H9 (cell line): ENCODE measurements around the gene RAF1. TPM values are rescaled to one million over a fixed set of nuclear protein-coding genes. Genes with fewer than 3 reads are reported as not detected.
A peak's percentile ranks its signal among the peaks of the same experiment; 100 is the strongest.

Experiments used
- DNase-seq: peaks from one replicate; pipeline ENCODE4 v3.0.0-alpha.2; 2017
- H2AFZ ChIP-seq: one replicate; pipeline ENCODE4 v1.6.1; 2013; ENCODE audit warnings: mild to moderate bottlenecking, low read length, control low read depth, moderate library complexity
- H2AK5ac ChIP-seq: 2 replicates; pipeline ENCODE4 v1.6.1; 2013; ENCODE audit warnings: low read length, control low read depth, mixed read lengths; ENCODE audit not compliant: insufficient read length
- H2BK120ac ChIP-seq: one replicate; pipeline ENCODE4 v1.6.1; 2013; ENCODE audit warnings: low read depth, mild to moderate bottlenecking, low read length, control low read depth, inconsistent platforms; ENCODE audit not compliant: poor library complexity, severe bottlenecking
- H2BK12ac ChIP-seq: 2 replicates; pipeline ENCODE4 v1.6.1; 2013; ENCODE audit warnings: low read length, control low read depth, mixed read lengths, low read depth; ENCODE audit not compliant: insufficient read length
- H2BK15ac ChIP-seq: 2 replicates; pipeline ENCODE4 v1.6.1; 2013; ENCODE audit warnings: low read depth, low read length, control low read depth
- H2BK20ac ChIP-seq: one replicate; pipeline ENCODE4 v1.6.1; 2013; ENCODE audit warnings: low read depth, mild to moderate bottlenecking, low read length, control low read depth, inconsistent platforms; ENCODE audit not compliant: poor library complexity, severe bottlenecking
- H2BK5ac ChIP-seq: 2 replicates; pipeline ENCODE4 v1.6.1; 2013; ENCODE audit warnings: low read length, control low read depth, mixed read lengths; ENCODE audit not compliant: insufficient read length
- H3K14ac ChIP-seq: 2 replicates; pipeline ENCODE4 v1.6.1; 2013; ENCODE audit warnings: low read length, control low read depth; ENCODE audit not compliant: insufficient read depth
- H3K18ac ChIP-seq: 2 replicates; pipeline ENCODE4 v1.6.1; 2013; ENCODE audit warnings: low read depth, mild to moderate bottlenecking, mixed read lengths, low read length, control low read depth; ENCODE audit not compliant: insufficient read length
- H3K23ac ChIP-seq: 2 replicates; pipeline ENCODE4 v1.6.1; 2013; ENCODE audit warnings: low read length, control low read depth, mixed read lengths, low read depth; ENCODE audit not compliant: insufficient read length
- H3K23me2 ChIP-seq: 2 replicates; pipeline ENCODE4 v1.6.1; 2013; ENCODE audit warnings: low read depth, mild to moderate bottlenecking, mixed read lengths, low read length, control low read depth; ENCODE audit not compliant: insufficient read length, poor library complexity, severe bottlenecking
- H3K27ac ChIP-seq: 2 replicates; pipeline ENCODE4 v1.5.1; 2013; ENCODE audit warnings: low read length, control low read depth, mixed read lengths, low read depth; ENCODE audit not compliant: insufficient read length
- H3K27me3 ChIP-seq: 2 replicates; pipeline ENCODE4 v1.6.1; 2013; ENCODE audit warnings: low read length, control low read depth, inconsistent platforms; ENCODE audit not compliant: insufficient read depth
- H3K4ac ChIP-seq: 2 replicates; pipeline ENCODE4 v1.6.1; 2013; ENCODE audit warnings: low read depth, mild to moderate bottlenecking, control low read depth, inconsistent platforms, low read length, moderate library complexity
- H3K4me1 ChIP-seq: 2 replicates; pipeline ENCODE4 v1.6.1; 2013; ENCODE audit warnings: low read length, control low read depth, inconsistent platforms; ENCODE audit not compliant: insufficient read depth
- H3K4me2 ChIP-seq: 2 replicates; pipeline ENCODE4 v1.6.1; 2013; ENCODE audit warnings: low read length, control low read depth, mixed read lengths; ENCODE audit not compliant: insufficient read length, insufficient read depth
- H3K56ac ChIP-seq: 2 replicates; pipeline ENCODE4 v1.6.1; 2013; ENCODE audit warnings: low read depth, mild to moderate bottlenecking, mixed read lengths, low read length, control low read depth; ENCODE audit not compliant: insufficient read length
- H3K79me1 ChIP-seq: 2 replicates; pipeline ENCODE4 v1.6.1; 2013; ENCODE audit warnings: low read depth, mild to moderate bottlenecking, moderate library complexity, low read length, control low read depth, inconsistent platforms; ENCODE audit not compliant: insufficient read depth, poor library complexity, severe bottlenecking
- H3K79me2 ChIP-seq: 2 replicates; pipeline ENCODE4 v1.6.1; 2013; ENCODE audit warnings: low read length, control low read depth, inconsistent platforms; ENCODE audit not compliant: insufficient read depth
- H3K9ac ChIP-seq: 2 replicates; pipeline ENCODE4 v1.6.1; 2013; ENCODE audit warnings: low read length, control low read depth, mixed read lengths; ENCODE audit not compliant: insufficient read length; ENCODE audit errors: extremely low read depth
- H3K9me3 ChIP-seq: one replicate; pipeline ENCODE4 v1.6.1; 2013; ENCODE audit warnings: low read depth, low read length, inconsistent platforms; ENCODE audit not compliant: control insufficient read depth
- H3T11ph ChIP-seq: one replicate; pipeline ENCODE4 v1.6.1; 2013; ENCODE audit warnings: mild to moderate bottlenecking, low read length, control low read depth, inconsistent platforms
- H4K20me1 ChIP-seq: one replicate; pipeline ENCODE4 v1.6.1; 2013; ENCODE audit not compliant: control insufficient read depth, insufficient read length, insufficient read depth
- H4K5ac ChIP-seq: 2 replicates; pipeline ENCODE4 v1.6.1; 2013; ENCODE audit warnings: low read depth, mild to moderate bottlenecking, mixed read lengths, low read length, control low read depth; ENCODE audit not compliant: insufficient read length
- H4K8ac ChIP-seq: replicated peaks from 2 replicates; pipeline ENCODE4 v1.6.1; 2013; ENCODE audit warnings: low read length, control low read depth, mixed read lengths, low read depth; ENCODE audit not compliant: insufficient read length
- H4K91ac ChIP-seq: 2 replicates; pipeline ENCODE4 v1.6.1; 2013; ENCODE audit warnings: low read depth, mild to moderate bottlenecking, moderate library complexity, mixed read lengths, low read length, control low read depth; ENCODE audit not compliant: insufficient read length
- H3K27ac Mint-ChIP-seq, 3 experiments: 2 replicates in 2 of 3; 3 replicates in 1 of 3; pipeline ENCODE4 v1.8.0; 2020 to 2021; ENCODE audit warnings: mixed read lengths in 3 of 3, mild to moderate bottlenecking in 1 of 3, moderate library complexity in 1 of 3
- H3K27me3 Mint-ChIP-seq: 2 replicates; pipeline ENCODE4 v1.8.0; 2021; ENCODE audit warnings: low read depth, mild to moderate bottlenecking, moderate library complexity, mixed read lengths
- H3K36me3 Mint-ChIP-seq, 3 experiments: 2 replicates in 2 of 3; 3 replicates in 1 of 3; pipeline ENCODE4 v1.8.0; 2020 to 2021; ENCODE audit warnings: low read depth in 3 of 3, mixed read lengths in 3 of 3; ENCODE audit not compliant: insufficient read depth in 1 of 3
- H3K4me1 Mint-ChIP-seq, 2 experiments: 2 replicates each; pipeline ENCODE4 v1.8.0; 2020; ENCODE audit warnings: mixed read lengths in 2 of 2
- H3K4me3 Mint-ChIP-seq, 2 experiments: 2 replicates in 1 of 2; 3 replicates in 1 of 2; pipeline ENCODE4 v1.8.0; 2020 to 2021; ENCODE audit warnings: mild to moderate bottlenecking in 2 of 2, mixed read lengths in 2 of 2, moderate library complexity in 1 of 2
- H3K9me3 Mint-ChIP-seq, 2 experiments: 2 replicates in 1 of 2; 3 replicates in 1 of 2; pipeline ENCODE4 v1.8.0; 2020; ENCODE audit warnings: mild to moderate bottlenecking in 2 of 2, mixed read lengths in 2 of 2, moderate library complexity in 1 of 2
- CTCF ChIP-seq: fragments of 200-600 bp; sonication (generic); conservative IDR thresholded peaks from 3 replicates; pipeline ENCODE4 v1.8.0; 2021; ENCODE audit warnings: antibody characterized with exemption, mild to moderate bottlenecking
- WGBS: extraction: QIAGEN DNeasy Blood & Tissue Kit; methylation state at CpG from one replicate; pipeline ENCODE4 v1.1.7; 2013; ENCODE audit warnings: missing lambda C conversion rate, low lambda C conversion rate, mixed read lengths; ENCODE audit not compliant: insufficient read length; ENCODE audit errors: extremely low coverage; 5-methylcytosine and 5-hydroxymethylcytosine counted together
- total RNA-seq: library from RNA; stranded (reverse); gene quantifications from 2 replicates; pipeline ENCODE4 v1.2.1, GENCODE V29; 2021

The RAF1 gene
- total RNA-seq, 1 experiment from 2014 or later: 112 TPM

- no peak overlapping the region for H4K91ac ChIP-seq
- WGBS: no CpG with 5 or more reads among the region's 18 CpGs
- TF ChIP-seq CTCF: no peak
Measured at GRCh38 chr3:12557473-12558100, 106.3 kb downstream of the RAF1 start.

More at GRCh38 chr3:12557473-12558100, 106.3 kb downstream of the RAF1 start:
- H3T11ph ChIP-seq: no peak overlapping the region
- no peak overlapping the region for H2BK5ac ChIP-seq
- peak overlapping the region; percentile 96 for H3K4me2 ChIP-seq
- no peaks in the 10 kb centered on the region for H3K9me3 Mint-ChIP-seq
- H3K56ac ChIP-seq: no peak overlapping the region
- no peak overlapping the region for H2BK15ac ChIP-seq
- no peaks in the 10 kb centered on the region for H4K20me1 ChIP-seq
- peak overlapping the region; percentile 31 for H3K27ac ChIP-seq
- H3K27me3 Mint-ChIP-seq: peaks cover 9% of the 10 kb centered on the region
- peaks cover 40 to 41% of the 10 kb centered on the region in 2 experiments for H3K4me1 Mint-ChIP-seq
- no peaks in the 10 kb centered on the region for H3K4me1 ChIP-seq
- no peak overlapping the region for H3K23ac ChIP-seq
- peak overlapping the region; percentile 76 for H3K9ac ChIP-seq
- H3K79me1 ChIP-seq: peaks cover 15% of the 10 kb centered on the region
- no peak overlapping the region for H2BK20ac ChIP-seq
- H3K27ac Mint-ChIP-seq: peak overlapping the region; percentile 87 to 94 (median 92)
- H2BK120ac ChIP-seq: no peak overlapping the region
- H4K8ac ChIP-seq: no peak overlapping the region
- H3K4me3 Mint-ChIP-seq: peak overlapping the region; percentile 84 to 87
- no peak overlapping the region for H2BK12ac ChIP-seq
- H3K36me3 Mint-ChIP-seq: no peaks in the 10 kb centered on the region
- H3K23me2 ChIP-seq: peaks cover 12% of the 10 kb centered on the region
- H3K4ac ChIP-seq: no peak overlapping the region
- H3K27me3 ChIP-seq: no peaks in the 10 kb centered on the region
- H3K14ac ChIP-seq: 0 out of 2 replicates have a peak overlapping the region, but pooled peaks have one; percentile 21
- H3K9me3 ChIP-seq: no peaks in the 10 kb centered on the region
- peaks cover 35% of the 10 kb centered on the region; the same call in 1 of the 2 replicates for H3K79me2 ChIP-seq
- no peak overlapping the region for H3K18ac ChIP-seq
- no peak overlapping the region for H4K5ac ChIP-seq
- DNase-seq: no peak
- no peak overlapping the region for H2AK5ac ChIP-seq
- H2AFZ ChIP-seq: no peak overlapping the region
